OCI-LY7 (cell line): ENCODE measurements around the gene RMI2. TPM values are rescaled to one million over a fixed set of nuclear protein-coding genes. Genes with fewer than 3 reads are reported as not detected.

Experiments used
- BruUV-seq: library from RNA; stranded (reverse); fragments of 400-500 nt; replicated peaks from 2 replicates; lab custom pipeline; 2021; lab: Mats Ljungman, UMichigan
- CTCF ChIA-PET: fragments of 300-600 bp; sonication (Branson Sonifier 250); formaldehyde crosslinking; loops from one replicate; lab custom pipeline; 2022; ENCODE audit warnings: antibody characterized with exemption; ENCODE audit not compliant: unreplicated experiment; lab: Charles Lee
- POLR2A ChIA-PET: fragments of 300-600 bp; sonication (Branson Sonifier 250); formaldehyde crosslinking; loops from one replicate; lab custom pipeline; 2022; ENCODE audit warnings: antibody characterized with exemption; lab: Charles Lee
- DNase-seq: peaks from one replicate; pipeline ENCODE4 v3.0.0-alpha.2; 2015; ENCODE audit warnings: low spot score
- H2AFZ ChIP-seq: fragments of 200-600 bp; sonication (generic), shearing (Covaris generic); 2 replicates; pipeline ENCODE4 v1.6.1; 2014; ENCODE audit warnings: mild to moderate bottlenecking, antibody characterized with exemption, low read length, moderate library complexity
- H3K27ac ChIP-seq: fragments of 200-600 bp; sonication (generic); 2 replicates; pipeline ENCODE4 v1.5.1; 2014; ENCODE audit warnings: mixed run types, low read depth, mild to moderate bottlenecking, moderate library complexity, low read length, inconsistent platforms; ENCODE audit not compliant: poor library complexity, severe bottlenecking
- H3K36me3 ChIP-seq: fragments of 200-600 bp; sonication (generic); 2 replicates; pipeline ENCODE4 v1.6.1; 2014; ENCODE audit warnings: mild to moderate bottlenecking, antibody characterized with exemption, low read length, moderate library complexity, mixed read lengths; ENCODE audit not compliant: insufficient read depth
- H3K4me1 ChIP-seq: fragments of 200-600 bp; sonication (generic); 2 replicates; pipeline ENCODE4 v1.5.1; 2014; ENCODE audit warnings: mild to moderate bottlenecking, low read length; ENCODE audit not compliant: insufficient read depth, poor library complexity, severe bottlenecking
- H3K4me2 ChIP-seq: fragments of 200-600 bp; sonication (generic); 2 replicates; pipeline ENCODE4 v1.6.1; 2014; ENCODE audit warnings: mild to moderate bottlenecking, low read length
- H3K4me3 ChIP-seq: fragments of 200-600 bp; sonication (generic); 2 replicates; pipeline ENCODE4 v1.5.1; 2014; ENCODE audit warnings: mild to moderate bottlenecking, low read depth, low read length; ENCODE audit not compliant: poor library complexity, severe bottlenecking
- H3K79me2 ChIP-seq: fragments of 200-600 bp; sonication (generic); 2 replicates; pipeline ENCODE4 v1.6.1; 2016; ENCODE audit warnings: low read depth, mild to moderate bottlenecking, low read length, moderate library complexity, mixed read lengths; ENCODE audit not compliant: insufficient read depth
- H3K9me2 ChIP-seq: fragments of 200-600 bp; sonication (generic); 2 replicates; pipeline ENCODE4 v1.6.1; 2016; ENCODE audit warnings: mild to moderate bottlenecking, low read length, mixed read lengths; ENCODE audit not compliant: insufficient read depth
- H3K9me3 ChIP-seq: fragments of 200-600 bp; sonication (generic); 2 replicates; pipeline ENCODE4 v1.6.1; 2014; ENCODE audit warnings: mild to moderate bottlenecking, mixed run types, low read length, mixed read lengths
- H4K20me1 ChIP-seq: fragments of 200-600 bp; sonication (generic); 2 replicates; pipeline ENCODE4 v1.6.1; 2014; ENCODE audit warnings: mild to moderate bottlenecking, antibody characterized with exemption, low read length, moderate library complexity, mixed read lengths; ENCODE audit not compliant: insufficient read depth
- CTCF ChIP-seq: fragments of 200-600 bp; sonication (generic); conservative IDR thresholded peaks from 2 replicates; pipeline ENCODE4 v1.5.1; 2014; ENCODE audit warnings: mild to moderate bottlenecking, antibody characterized with exemption, low read length, moderate library complexity, mixed read lengths
- EZH2phosphoT487 ChIP-seq: fragments of 200-600 bp; sonication (generic); IDR thresholded peaks from 2 replicates; pipeline ENCODE4 v1.6.1; 2018; ENCODE audit warnings: low read depth, borderline replicate concordance, mild to moderate bottlenecking, mixed run types, antibody characterized with exemption, low read length, moderate library complexity, mixed read lengths
- intact Hi-C: fragments of 100-400 bp; cut with micrococcal nuclease; formaldehyde crosslinking; loops from one replicate; pipeline ENCODE4 v1.10.0; 2022; ENCODE audit not compliant: unreplicated experiment
- total RNA-seq, 2 experiments: library from RNA; depleted of rRNA in 1 of 2; stranded (reverse); fragments of >200 nt in 1 of 2; shearing (Covaris generic) in 1 of 2; gene quantifications; 2 replicates each; pipeline ENCODE4 v1.2.3, GENCODE V29; 2014 to 2022

RMI2 gene
- total RNA-seq, 2 experiments from 2014 or later, result 84.5 to 126 TPM

GRCh38 chr16:11333010-11333409, 12.2 kb upstream of the RMI2 start:
- BruUV-seq, result no TSS peak
- no peak overlapping the region for H3K4me3 ChIP-seq
- H3K36me3 ChIP-seq, result no peaks in the 10 kb centered on the region
- TF ChIP-seq CTCF (no peak), EZH2phosphoT487 (no peak)
- ChIA-PET POLR2A (interaction anchor here (0.7 to 1.8 kb wide), 4 partner anchors 15 to 34 kb away, joined by 3 to 7 read pairs (median 4); no protein-coding TSS in a partner anchor), CTCF (interaction anchor here (0.6 to 0.9 kb wide), 2 partner anchors 40 to 76 kb away, joined by 3 to 8 read pairs; no protein-coding TSS in a partner anchor)
- H3K79me2 ChIP-seq, result no peaks in the 10 kb centered on the region
- H2AFZ ChIP-seq, result no peak overlapping the region
- H3K9me2 ChIP-seq, result no peaks in the 10 kb centered on the region
- peaks cover 46% of the 10 kb centered on the region for H3K4me1 ChIP-seq
- H3K9me3 ChIP-seq, result no peaks in the 10 kb centered on the region; the same call in 1 of the 2 replicates
- no peak overlapping the region for H3K27ac ChIP-seq
- DNase-seq, result no peak
- H4K20me1 ChIP-seq, result no peaks in the 10 kb centered on the region
- H3K4me2 ChIP-seq, result no peak overlapping the region
- intact Hi-C loops, result no loop called here

- intact Hi-C loops, result no loop called here
- H2AFZ ChIP-seq, result no peak overlapping the region
- no peaks in the 10 kb centered on the region for H3K9me2 ChIP-seq
- no peaks in the 10 kb centered on the region for H4K20me1 ChIP-seq
- ChIA-PET CTCF (no interaction called here), POLR2A (interaction anchor here (0.9 to 1.7 kb wide), 3 partner anchors 19 to 325 kb away, joined by 3 to 4 read pairs (median 3); no protein-coding TSS in a partner anchor)
- no peak overlapping the region for H3K27ac ChIP-seq
- H3K79me2 ChIP-seq, result no peaks in the 10 kb centered on the region
- no peaks in the 10 kb centered on the region for H3K36me3 ChIP-seq
- no peak for DNase-seq
- no peaks in the 10 kb centered on the region; the same call in 1 of the 2 replicates for H3K9me3 ChIP-seq
- H3K4me3 ChIP-seq, result no peak overlapping the region
- TF ChIP-seq EZH2phosphoT487, result no peak
- TF ChIP-seq CTCF, result no peak
- H3K4me1 ChIP-seq, result peaks cover 47% of the 10 kb centered on the region
- H3K4me2 ChIP-seq, result no peak overlapping the region
- BruUV-seq, result no TSS peak
Observed at GRCh38 chr16:11333702-11334101, 11.6 kb upstream of the RMI2 start.

- Histone ChIP-seq H3K9me3 (no peaks in the 10 kb centered on the region; the same call in 1 of the 2 replicates), H4K20me1 (no peaks in the 10 kb centered on the region), H3K9me2 (no peaks in the 10 kb centered on the region), H3K4me1 (peaks cover 47% of the 10 kb centered on the region), H3K4me3 (no peak overlapping the region), H3K27ac (no peak overlapping the region), H2AFZ (no peak overlapping the region), H3K36me3 (no peaks in the 10 kb centered on the region), H3K4me2 (no peak overlapping the region), H3K79me2 (no peaks in the 10 kb centered on the region)
- BruUV-seq, result no TSS peak
- no peak for DNase-seq
- intact Hi-C loops, result no loop called here
- ChIA-PET POLR2A (interaction anchor here (0.6 to 1.2 kb wide), 2 partner anchors 40 to 324 kb away, joined by 3 to 4 read pairs; no protein-coding TSS in a partner anchor), CTCF (no interaction called here)
- TF ChIP-seq EZH2phosphoT487 (no peak), CTCF (no peak)
Observed at GRCh38 chr16:11334831-11335404, 10.3 kb upstream of the RMI2 start.
